ENCODE results near the gene CABLES1. TPM values are rescaled to one million over a fixed set of nuclear protein-coding genes. Genes with fewer than 3 reads are reported as not detected.

CABLES1 gene
- total RNA-seq, 1 experiment from 2014 or later: 29.5 TPM

- no peak for TF ChIP-seq CTCF (IDR thresholded peaks at IDR 0.05; ENCODE audit: insufficient read depth in 1 of 2, low read depth in 1 of 2, low read length in 1 of 2, severe bottlenecking in 1 of 2, unreplicated experiment in 1 of 2)
- ChIA-PET POLR2A (interaction anchor here (0.9 kb wide), 1 partner anchor 36 kb away, joined by 5 read pairs; the partner anchor contains the start of gene CABLES1), CTCF (interaction anchor here (1.4 kb wide), 1 partner anchor 22 kb away, joined by 6 read pairs; no protein-coding TSS in a partner anchor)
- intact Hi-C loops (cut with micrococcal nuclease; ENCODE audit: unreplicated experiment): loop anchor here (1.0 to 2.0 kb wide), 2 partner anchors 22 to 35 kb away; partner anchors contain the start of gene CABLES1
- Histone ChIP-seq H3K4me3 (ENCODE audit: low read depth, low read length) (no peak overlapping the region), H3K36me3 (ENCODE audit: control insufficient read depth, insufficient read depth, low read length) (no peaks in the 10 kb centered on the region; the same call in 1 of the 2 replicates), H3K4me1 (peaks cover 62% of the 10 kb centered on the region), H3K9me3 (no peaks in the 10 kb centered on the region), H3K27me3 (replicated peaks; ENCODE audit: control insufficient read depth, insufficient read depth, low read length) (no peaks in the 10 kb centered on the region)
- Mint-ChIP-seq H3K27ac (ENCODE audit: unreplicated experiment) (peak overlapping the region; percentile 95), H3K27me3 (ENCODE audit: insufficient read depth, unreplicated experiment) (no peaks in the 10 kb centered on the region), H3K36me3 (ENCODE audit: insufficient read depth, unreplicated experiment) (peaks cover 30% of the 10 kb centered on the region), H3K9me3 (ENCODE audit: unreplicated experiment) (no peaks in the 10 kb centered on the region), H3K4me3 (ENCODE audit: unreplicated experiment) (peak overlapping the region; percentile 63), H3K4me1 (ENCODE audit: low read depth, unreplicated experiment) (peaks cover 31% of the 10 kb centered on the region)
- BruUV-seq (replicated peaks): TSS peak; percentile 16
- peak; percentile 89 to 94 for DNase-seq
These were observed 35.7 kb upstream of the CABLES1 start for GRCh38 chr18:23099621-23100020.

GRCh38 chr18:23101861-23102432 lies 33.3 kb upstream of the CABLES1 start:
- Histone ChIP-seq H3K9me3 (no peaks in the 10 kb centered on the region), H3K27me3 (replicated peaks; ENCODE audit: control insufficient read depth, insufficient read depth, low read length) (no peaks in the 10 kb centered on the region), H3K4me1 (peaks cover 82% of the 10 kb centered on the region), H3K36me3 (ENCODE audit: control insufficient read depth, insufficient read depth, low read length) (no peaks in the 10 kb centered on the region; the same call in 1 of the 2 replicates), H3K4me3 (ENCODE audit: low read depth, low read length) (no peak overlapping the region)
- Mint-ChIP-seq H3K36me3 (ENCODE audit: insufficient read depth, unreplicated experiment) (peaks cover 41% of the 10 kb centered on the region), H3K9me3 (ENCODE audit: unreplicated experiment) (no peaks in the 10 kb centered on the region), H3K4me3 (ENCODE audit: unreplicated experiment) (peak overlapping the region; percentile 70), H3K4me1 (ENCODE audit: low read depth, unreplicated experiment) (peaks cover 31% of the 10 kb centered on the region), H3K27ac (ENCODE audit: unreplicated experiment) (peak overlapping the region; percentile 99), H3K27me3 (ENCODE audit: insufficient read depth, unreplicated experiment) (no peaks in the 10 kb centered on the region)
- TSS peak; percentile 76 for BruUV-seq (replicated peaks)
- no peak for TF ChIP-seq CTCF (IDR thresholded peaks at IDR 0.05; ENCODE audit: insufficient read depth in 1 of 2, low read depth in 1 of 2, low read length in 1 of 2, severe bottlenecking in 1 of 2, unreplicated experiment in 1 of 2)
- intact Hi-C loops (cut with micrococcal nuclease; ENCODE audit: unreplicated experiment): no loop called here
- ChIA-PET POLR2A (interaction anchor here (1.0 to 1.5 kb wide), 3 partner anchors 24 to 39 kb away, joined by 6 to 10 read pairs (median 6); no protein-coding TSS in a partner anchor), CTCF (interaction anchor here (0.7 to 1.1 kb wide), 2 partner anchors 21 to 29 kb away, joined by 3 to 5 read pairs; no protein-coding TSS in a partner anchor)
- DNase-seq: peak; percentile 76 to 81

- BruUV-seq (replicated peaks): no TSS peak
- H3K4me3 Mint-ChIP-seq (ENCODE audit: unreplicated experiment): peak overlapping the region; percentile 70
- no peaks in the 10 kb centered on the region for H3K27me3 Mint-ChIP-seq (ENCODE audit: insufficient read depth, unreplicated experiment)
- H3K9me3 ChIP-seq: no peaks in the 10 kb centered on the region
- H3K27me3 ChIP-seq (replicated peaks; ENCODE audit: control insufficient read depth, insufficient read depth, low read length): no peaks in the 10 kb centered on the region
- H3K9me3 Mint-ChIP-seq (ENCODE audit: unreplicated experiment): no peaks in the 10 kb centered on the region
- H3K36me3 ChIP-seq (ENCODE audit: control insufficient read depth, insufficient read depth, low read length): no peaks in the 10 kb centered on the region; the same call in 1 of the 2 replicates
- CTCF ChIA-PET: interaction anchor here (0.6 to 1.1 kb wide), 2 partner anchors 29 to 276 kb away, joined by 4 to 5 read pairs; no protein-coding TSS in a partner anchor
- peak; percentile 40 to 48 for DNase-seq
- POLR2A ChIA-PET: interaction anchor here (1.0 to 1.5 kb wide), 3 partner anchors 25 to 39 kb away, joined by 6 to 10 read pairs (median 6); no protein-coding TSS in a partner anchor
- H3K36me3 Mint-ChIP-seq (ENCODE audit: insufficient read depth, unreplicated experiment): peaks cover 41% of the 10 kb centered on the region
- H3K4me3 ChIP-seq (ENCODE audit: low read depth, low read length): no peak overlapping the region
- peaks cover 38% of the 10 kb centered on the region for H3K4me1 Mint-ChIP-seq (ENCODE audit: low read depth, unreplicated experiment)
- TF ChIP-seq CTCF (IDR thresholded peaks at IDR 0.05; ENCODE audit: insufficient read depth in 1 of 2, low read depth in 1 of 2, low read length in 1 of 2, severe bottlenecking in 1 of 2, unreplicated experiment in 1 of 2): no peak
- peak overlapping the region; percentile 99 for H3K27ac Mint-ChIP-seq (ENCODE audit: unreplicated experiment)
- intact Hi-C loops (cut with micrococcal nuclease; ENCODE audit: unreplicated experiment): no loop called here
- H3K4me1 ChIP-seq: peaks cover 87% of the 10 kb centered on the region
These were observed 32.6 kb upstream of the CABLES1 start for GRCh38 chr18:23102493-23103261.
